ENCODE data around the gene PAK1.

PAK1 gene

GRCh38 chr11:77510851-77511250 lies 37.0 kb upstream of the PAK1 start:
- no peaks in the 10 kb centered on the region for H3K36me3 ChIP-seq (ENCODE audit: low read length)
- no peak overlapping the region for H3K9ac ChIP-seq (ENCODE audit: low read length)
- no peaks in the 10 kb centered on the region for H3K79me2 ChIP-seq (ENCODE audit: insufficient read depth, low read length)
- no peak overlapping the region for H3K4me3 ChIP-seq (ENCODE audit: insufficient read depth, low read length, poor library complexity, severe bottlenecking)
- H4K20me1 ChIP-seq (ENCODE audit: low read depth, low read length): no peaks in the 10 kb centered on the region
- H3F3A ChIP-seq (ENCODE audit: insufficient read depth): no peaks in the 10 kb centered on the region
- H3K27ac ChIP-seq (ENCODE audit: low read depth, low read length): no peak overlapping the region
- no peak for TF ChIP-seq EZH2phosphoT487 (conservative IDR thresholded peaks at IDR 0.05; ENCODE audit: low read length)
- TF ChIP-seq, protein P1, sequence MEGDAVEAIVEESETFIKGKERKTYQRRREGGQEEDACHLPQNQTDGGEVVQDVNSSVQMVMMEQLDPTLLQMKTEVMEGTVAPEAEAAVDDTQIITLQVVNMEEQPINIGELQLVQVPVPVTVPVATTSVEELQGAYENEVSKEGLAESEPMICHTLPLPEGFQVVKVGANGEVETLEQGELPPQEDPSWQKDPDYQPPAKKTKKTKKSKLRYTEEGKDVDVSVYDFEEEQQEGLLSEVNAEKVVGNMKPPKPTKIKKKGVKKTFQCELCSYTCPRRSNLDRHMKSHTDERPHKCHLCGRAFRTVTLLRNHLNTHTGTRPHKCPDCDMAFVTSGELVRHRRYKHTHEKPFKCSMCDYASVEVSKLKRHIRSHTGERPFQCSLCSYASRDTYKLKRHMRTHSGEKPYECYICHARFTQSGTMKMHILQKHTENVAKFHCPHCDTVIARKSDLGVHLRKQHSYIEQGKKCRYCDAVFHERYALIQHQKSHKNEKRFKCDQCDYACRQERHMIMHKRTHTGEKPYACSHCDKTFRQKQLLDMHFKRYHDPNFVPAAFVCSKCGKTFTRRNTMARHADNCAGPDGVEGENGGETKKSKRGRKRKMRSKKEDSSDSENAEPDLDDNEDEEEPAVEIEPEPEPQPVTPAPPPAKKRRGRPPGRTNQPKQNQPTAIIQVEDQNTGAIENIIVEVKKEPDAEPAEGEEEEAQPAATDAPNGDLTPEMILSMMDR (IDR thresholded peaks at IDR 0.05; ENCODE audit: insufficient read depth, low read length, poor library complexity, severe bottlenecking): no peak
- no peak overlapping the region for H2AFZ ChIP-seq (ENCODE audit: low read depth, low read length, severe bottlenecking)
- H3K27me3 ChIP-seq (ENCODE audit: low read length): no peaks in the 10 kb centered on the region
- no peaks in the 10 kb centered on the region for H3K9me3 ChIP-seq (ENCODE audit: insufficient read depth, low read length)
- H3K9me2 ChIP-seq (replicated peaks; ENCODE audit: insufficient read depth, low read length): no peaks in the 10 kb centered on the region
- H3K4me2 ChIP-seq (ENCODE audit: low read depth, low read length, poor library complexity, severe bottlenecking): no peak overlapping the region

DNA sequence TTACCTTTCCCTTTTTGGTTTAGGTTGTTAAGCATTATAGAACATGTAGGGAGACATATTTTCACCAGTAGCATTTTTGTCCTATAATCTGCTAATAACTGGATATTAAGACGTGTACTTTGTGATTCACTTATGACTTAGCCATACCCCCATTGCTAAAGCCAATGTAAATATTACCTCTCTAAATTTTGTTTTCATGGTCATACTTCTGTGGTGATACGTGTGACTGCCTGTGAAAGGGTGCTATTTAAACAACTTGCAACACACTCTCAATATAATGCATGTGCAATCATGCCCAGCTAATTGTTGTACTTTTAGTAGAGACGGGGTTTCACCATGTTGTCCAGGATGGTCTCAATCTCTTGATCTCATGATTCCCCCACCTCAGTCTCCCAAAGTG lies 36.2 kb upstream of the PAK1 start:
- Histone ChIP-seq H4K20me1 (ENCODE audit: low read depth, low read length) (no peaks in the 10 kb centered on the region), H3K27me3 (ENCODE audit: low read length) (no peaks in the 10 kb centered on the region), H3K4me2 (ENCODE audit: low read depth, low read length, poor library complexity, severe bottlenecking) (no peak overlapping the region)

GRCh38 chr11:77508019-77508418 lies 34.1 kb upstream of the PAK1 start:
- no peaks in the 10 kb centered on the region for H3F3A ChIP-seq (ENCODE audit: insufficient read depth)
- H3K9ac ChIP-seq (ENCODE audit: low read length): no peak overlapping the region
- TF ChIP-seq, protein P1 (IDR thresholded peaks at IDR 0.05; ENCODE audit: insufficient read depth, low read length, poor library complexity, severe bottlenecking): no peak
- TF ChIP-seq EZH2phosphoT487 (conservative IDR thresholded peaks at IDR 0.05; ENCODE audit: low read length): no peak
- H3K36me3 ChIP-seq (ENCODE audit: low read length): no peaks in the 10 kb centered on the region
- H3K27me3 ChIP-seq (ENCODE audit: low read length): no peaks in the 10 kb centered on the region
- H3K9me3 ChIP-seq (ENCODE audit: insufficient read depth, low read length): no peaks in the 10 kb centered on the region
- no peak overlapping the region for H3K4me2 ChIP-seq (ENCODE audit: low read depth, low read length, poor library complexity, severe bottlenecking)
- no peaks in the 10 kb centered on the region for H3K79me2 ChIP-seq (ENCODE audit: insufficient read depth, low read length)
- no peak overlapping the region for H3K4me3 ChIP-seq (ENCODE audit: insufficient read depth, low read length, poor library complexity, severe bottlenecking)
- H2AFZ ChIP-seq (ENCODE audit: low read depth, low read length, severe bottlenecking): no peak overlapping the region
- no peaks in the 10 kb centered on the region for H3K9me2 ChIP-seq (replicated peaks; ENCODE audit: insufficient read depth, low read length)
- no peaks in the 10 kb centered on the region for H4K20me1 ChIP-seq (ENCODE audit: low read depth, low read length)
- no peak overlapping the region for H3K27ac ChIP-seq (ENCODE audit: low read depth, low read length)

More for the DNA sequence above, 36.2 kb upstream of the PAK1 start:
- H3F3A ChIP-seq (ENCODE audit: insufficient read depth): no peaks in the 10 kb centered on the region
- no peaks in the 10 kb centered on the region for H3K79me2 ChIP-seq (ENCODE audit: insufficient read depth, low read length)
- TF ChIP-seq, protein P1 (IDR thresholded peaks at IDR 0.05; ENCODE audit: insufficient read depth, low read length, poor library complexity, severe bottlenecking): no peak
- TF ChIP-seq EZH2phosphoT487 (conservative IDR thresholded peaks at IDR 0.05; ENCODE audit: low read length): no peak
- no peak overlapping the region for H3K4me3 ChIP-seq (ENCODE audit: insufficient read depth, low read length, poor library complexity, severe bottlenecking)
- H2AFZ ChIP-seq (ENCODE audit: low read depth, low read length, severe bottlenecking): no peak overlapping the region
- H3K36me3 ChIP-seq (ENCODE audit: low read length): no peaks in the 10 kb centered on the region
- H3K9me2 ChIP-seq (replicated peaks; ENCODE audit: insufficient read depth, low read length): no peaks in the 10 kb centered on the region
- H3K27ac ChIP-seq (ENCODE audit: low read depth, low read length): no peak overlapping the region
- no peaks in the 10 kb centered on the region for H3K9me3 ChIP-seq (ENCODE audit: insufficient read depth, low read length)
- no peak overlapping the region for H3K9ac ChIP-seq (ENCODE audit: low read length)

Measured in SU-DHL-6 (cell line).